Ectodermal cell (in vitro differentiated cells): ENCODE data around the gene WDR4.
"Not testable (repeated sequence)": the region's sequence is repeated elsewhere in the genome, so short reads cannot be mapped to it uniquely, and the experiment has no call there.

Source experiments
- H3K27ac ChIP-seq: 2 replicates; pipeline ENCODE4 v1.7.0; 2013; ENCODE audit warnings: mild to moderate bottlenecking, low read depth, low read length; ENCODE audit not compliant: insufficient read depth, poor library complexity, severe bottlenecking
- H3K27me3 ChIP-seq: 2 replicates; pipeline ENCODE4 v1.7.0; 2013; ENCODE audit warnings: mild to moderate bottlenecking, low read length; ENCODE audit not compliant: insufficient read depth, control insufficient read depth, poor library complexity, severe bottlenecking
- H3K36me3 ChIP-seq: one replicate; pipeline ENCODE4 v1.7.0; 2013; ENCODE audit warnings: low read length; ENCODE audit not compliant: control insufficient read depth, insufficient read depth
- H3K4me1 ChIP-seq: one replicate; pipeline ENCODE4 v1.7.0; 2013; ENCODE audit warnings: low read length; ENCODE audit not compliant: control insufficient read depth, insufficient read depth
- H3K4me3 ChIP-seq: 2 replicates; pipeline ENCODE4 v1.7.0; 2013; ENCODE audit warnings: low read depth, low read length, control low read depth; ENCODE audit not compliant: insufficient read depth
- H3K9me3 ChIP-seq: 2 replicates; pipeline ENCODE4 v1.7.0; 2013; ENCODE audit warnings: mild to moderate bottlenecking, low read length, moderate library complexity; ENCODE audit not compliant: control insufficient read depth
- WGBS, 2 experiments: methylation state at CpG; one replicate each; pipeline ENCODE4 v1.1.7; 2013; ENCODE audit warnings: missing lambda C conversion rate in 2 of 2; 5-methylcytosine and 5-hydroxymethylcytosine counted together

The WDR4 gene

GRCh38 chr21:42839271-42840231 is 39.8 kb downstream of the WDR4 start:
- no peak overlapping the region for H3K4me3 ChIP-seq
- no peak overlapping the region for H3K27ac ChIP-seq
- 93 to 96% methylated on average over 29 of the region's 29 CpGs for WGBS, 2 experiments
- peaks cover 14% of the 10 kb centered on the region for H3K36me3 ChIP-seq
- no peaks in the 10 kb centered on the region for H3K4me1 ChIP-seq
- no peaks in the 10 kb centered on the region for H3K9me3 ChIP-seq
- no peaks in the 10 kb centered on the region for H3K27me3 ChIP-seq

GRCh38 chr21:42838212-42838690 is 41.1 kb downstream of the WDR4 start:
- H3K4me1 ChIP-seq, H3K4me3 ChIP-seq, H3K27me3 ChIP-seq, H3K9me3 ChIP-seq, H3K27ac ChIP-seq: not testable (repeated sequence)
- WGBS, 2 experiments: 92% methylated on average over 8 of the region's 8 CpGs
- peaks cover 12% of the 10 kb centered on the region for H3K36me3 ChIP-seq

- 90 to 91% methylated on average over 42 of the region's 42 CpGs for WGBS, 2 experiments
- Histone ChIP-seq H3K9me3 (no peaks in the 10 kb centered on the region), H3K36me3 (peaks cover 12% of the 10 kb centered on the region), H3K27me3 (no peaks in the 10 kb centered on the region), H3K4me3 (no peak overlapping the region), H3K4me1 (peaks cover 6% of the 10 kb centered on the region), H3K27ac (no peak overlapping the region)
Measured at GRCh38 chr21:42837421-42838211, 41.7 kb downstream of the WDR4 start.

GRCh38 chr21:42836767-42837301 is 42.5 kb downstream of the WDR4 start:
- H3K27me3 ChIP-seq: no peaks in the 10 kb centered on the region
- 87 to 89% methylated on average over 15 of the region's 15 CpGs for WGBS, 2 experiments

GRCh38 chr21:42836402-42836666 is 43.0 kb downstream of the WDR4 start:
- WGBS, 2 experiments: 80 to 82% methylated on average over 3 of the region's 3 CpGs
- H3K9me3 ChIP-seq: no peaks in the 10 kb centered on the region
- H3K4me3 ChIP-seq: no peak overlapping the region
- H3K27ac ChIP-seq: no peak overlapping the region
- peaks cover 7% of the 10 kb centered on the region for H3K4me1 ChIP-seq
- no peaks in the 10 kb centered on the region for H3K27me3 ChIP-seq
- H3K36me3 ChIP-seq: peaks cover 12% of the 10 kb centered on the region

More at GRCh38 chr21:42836767-42837301, 42.5 kb downstream of the WDR4 start:
- H3K36me3 ChIP-seq: peaks cover 12% of the 10 kb centered on the region
- H3K27ac ChIP-seq: no peak overlapping the region
- H3K4me3 ChIP-seq: no peak overlapping the region
- H3K9me3 ChIP-seq: no peaks in the 10 kb centered on the region
- H3K4me1 ChIP-seq: peaks cover 7% of the 10 kb centered on the region

- Histone ChIP-seq H3K4me1 (peaks cover 7% of the 10 kb centered on the region), H3K27ac (no peak overlapping the region), H3K36me3 (peaks cover 8% of the 10 kb centered on the region), H3K4me3 (no peak overlapping the region), H3K27me3 (no peaks in the 10 kb centered on the region), H3K9me3 (no peaks in the 10 kb centered on the region)
- 84 to 86% methylated on average over 12 of the region's 12 CpGs for WGBS, 2 experiments
Measured at GRCh38 chr21:42835611-42836401, 43.5 kb downstream of the WDR4 start.

GRCh38 chr21:42835211-42835610 is 44.1 kb downstream of the WDR4 start:
- Histone ChIP-seq H3K27ac (no peak overlapping the region), H3K27me3 (no peaks in the 10 kb centered on the region)
- 93% methylated on average over 6 of the region's 6 CpGs for WGBS, 2 experiments

GRCh38 chr21:42834726-42835191 is 44.6 kb downstream of the WDR4 start:
- no peaks in the 10 kb centered on the region for H3K27me3 ChIP-seq
- no peaks in the 10 kb centered on the region for H3K9me3 ChIP-seq
- peaks cover 7% of the 10 kb centered on the region for H3K4me1 ChIP-seq
- H3K27ac ChIP-seq: no peak overlapping the region
- WGBS, 2 experiments: 94% methylated on average over 13 of the region's 13 CpGs
- no peaks in the 10 kb centered on the region for H3K36me3 ChIP-seq
- no peak overlapping the region for H3K4me3 ChIP-seq

More at GRCh38 chr21:42835211-42835610, 44.1 kb downstream of the WDR4 start:
- Histone ChIP-seq H3K4me1 (peaks cover 7% of the 10 kb centered on the region), H3K36me3 (peaks cover 2% of the 10 kb centered on the region), H3K9me3 (no peaks in the 10 kb centered on the region), H3K4me3 (no peak overlapping the region)

GRCh38 chr21:42833859-42834725 is 45.2 kb downstream of the WDR4 start:
- no peaks in the 10 kb centered on the region for H3K9me3 ChIP-seq
- no peak overlapping the region for H3K4me3 ChIP-seq
- peaks cover 7% of the 10 kb centered on the region for H3K4me1 ChIP-seq
- no peaks in the 10 kb centered on the region for H3K36me3 ChIP-seq
- no peaks in the 10 kb centered on the region for H3K27me3 ChIP-seq
- WGBS, 2 experiments: 88 to 89% methylated on average over 23 of the region's 23 CpGs
- H3K27ac ChIP-seq: no peak overlapping the region
